AG09319 (cell line): ENCODE measurements around the gene BHMT2.
A peak's percentile ranks its signal among the peaks of the same experiment; 100 is the strongest.

Source experiments
- DNase-seq: peaks from one replicate; pipeline ENCODE4 v3.0.0-alpha.2; 2010; ENCODE audit warnings: low read depth; ENCODE audit errors: extremely low read depth
- TF ChIP-seq, protein P1 (sequence below): IDR thresholded peaks from 2 replicates; pipeline ENCODE4 v1.5.1; 2011; ENCODE audit warnings: low read depth, mild to moderate bottlenecking, inconsistent platforms, low read length, moderate library complexity

The BHMT2 gene

DNA sequence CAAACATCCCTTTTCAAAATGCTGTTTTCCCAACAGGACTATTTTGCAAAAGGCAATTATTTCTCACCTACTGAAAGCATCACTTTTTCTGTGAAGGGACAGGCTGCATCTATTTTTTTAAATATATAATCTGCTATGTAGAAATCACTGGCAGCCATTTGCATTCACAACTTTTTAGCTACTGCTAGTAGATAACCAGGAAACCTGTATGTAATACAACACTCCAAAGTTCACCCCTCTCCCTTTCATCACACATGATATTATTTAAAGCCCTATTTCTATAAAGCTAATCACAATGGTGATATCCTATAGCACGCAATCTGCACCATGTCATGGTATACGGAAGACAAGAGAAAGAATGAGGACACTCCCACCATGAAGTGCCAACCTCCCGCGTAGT is 9.9 kb upstream of the BHMT2 start:
- no peak for DNase-seq
- TF ChIP-seq, protein P1, sequence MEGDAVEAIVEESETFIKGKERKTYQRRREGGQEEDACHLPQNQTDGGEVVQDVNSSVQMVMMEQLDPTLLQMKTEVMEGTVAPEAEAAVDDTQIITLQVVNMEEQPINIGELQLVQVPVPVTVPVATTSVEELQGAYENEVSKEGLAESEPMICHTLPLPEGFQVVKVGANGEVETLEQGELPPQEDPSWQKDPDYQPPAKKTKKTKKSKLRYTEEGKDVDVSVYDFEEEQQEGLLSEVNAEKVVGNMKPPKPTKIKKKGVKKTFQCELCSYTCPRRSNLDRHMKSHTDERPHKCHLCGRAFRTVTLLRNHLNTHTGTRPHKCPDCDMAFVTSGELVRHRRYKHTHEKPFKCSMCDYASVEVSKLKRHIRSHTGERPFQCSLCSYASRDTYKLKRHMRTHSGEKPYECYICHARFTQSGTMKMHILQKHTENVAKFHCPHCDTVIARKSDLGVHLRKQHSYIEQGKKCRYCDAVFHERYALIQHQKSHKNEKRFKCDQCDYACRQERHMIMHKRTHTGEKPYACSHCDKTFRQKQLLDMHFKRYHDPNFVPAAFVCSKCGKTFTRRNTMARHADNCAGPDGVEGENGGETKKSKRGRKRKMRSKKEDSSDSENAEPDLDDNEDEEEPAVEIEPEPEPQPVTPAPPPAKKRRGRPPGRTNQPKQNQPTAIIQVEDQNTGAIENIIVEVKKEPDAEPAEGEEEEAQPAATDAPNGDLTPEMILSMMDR = no peak

DNA sequence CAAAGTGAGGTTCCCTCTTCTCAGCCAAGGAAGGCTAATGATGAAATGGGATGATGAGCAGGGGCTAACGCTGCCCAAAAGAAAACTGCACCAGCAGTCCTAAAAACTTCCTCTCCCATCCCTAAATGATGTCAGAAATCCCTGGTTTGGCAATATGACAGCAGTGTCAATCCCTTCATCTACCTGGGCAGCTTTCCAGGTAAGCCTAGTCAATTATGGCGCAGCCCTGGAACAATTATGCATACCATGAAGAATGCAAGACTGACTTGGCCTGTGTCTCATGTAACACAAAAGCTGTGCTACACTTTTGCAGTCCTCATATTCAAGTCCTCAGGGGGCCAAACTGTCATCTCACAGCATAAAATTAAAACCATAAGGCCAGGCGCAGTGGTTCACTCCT is 7.1 kb upstream of the BHMT2 start:
- DNase-seq = no peak
- TF ChIP-seq, protein P1 = no peak

DNA sequence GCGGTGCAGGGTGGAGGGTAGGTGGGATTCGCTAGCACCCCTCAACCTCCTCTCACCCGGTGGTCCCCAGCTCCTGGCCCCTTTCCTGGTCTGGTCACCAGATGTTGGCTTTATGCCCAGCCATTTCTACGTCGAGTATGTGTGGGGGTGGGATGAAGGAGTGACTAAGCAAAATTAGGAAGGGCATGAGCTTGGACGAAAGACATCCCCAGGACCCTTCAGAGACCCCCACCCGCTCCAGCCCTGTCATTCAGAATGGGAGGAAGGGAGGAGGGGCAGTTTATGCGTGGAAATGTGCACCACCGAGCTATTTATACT is 742 bp downstream of the BHMT2 start:
- TF ChIP-seq, protein P1 = no peak
- peak; percentile 15 for DNase-seq

DNA sequence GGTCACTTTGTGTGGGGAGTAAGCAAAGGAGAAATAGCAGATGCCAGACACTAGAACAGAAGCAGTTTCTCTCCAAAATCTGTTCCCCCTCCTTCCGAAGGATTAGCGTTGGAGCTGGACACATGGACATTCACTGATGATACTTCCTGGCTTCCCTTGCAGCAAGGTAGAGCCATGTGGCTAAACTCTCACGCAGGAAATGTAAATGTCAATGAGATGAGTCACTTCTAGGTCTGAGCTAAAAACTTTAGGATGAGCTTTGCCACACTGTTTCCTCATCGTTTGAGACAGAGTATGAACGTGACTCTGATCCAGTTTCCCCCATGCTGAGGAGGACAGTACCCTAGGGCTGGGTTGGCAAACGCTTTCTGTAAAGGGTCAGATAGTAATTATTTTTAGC is 5.1 kb downstream of the BHMT2 start:
- DNase-seq = no peak
- TF ChIP-seq, protein P1 = no peak

DNA sequence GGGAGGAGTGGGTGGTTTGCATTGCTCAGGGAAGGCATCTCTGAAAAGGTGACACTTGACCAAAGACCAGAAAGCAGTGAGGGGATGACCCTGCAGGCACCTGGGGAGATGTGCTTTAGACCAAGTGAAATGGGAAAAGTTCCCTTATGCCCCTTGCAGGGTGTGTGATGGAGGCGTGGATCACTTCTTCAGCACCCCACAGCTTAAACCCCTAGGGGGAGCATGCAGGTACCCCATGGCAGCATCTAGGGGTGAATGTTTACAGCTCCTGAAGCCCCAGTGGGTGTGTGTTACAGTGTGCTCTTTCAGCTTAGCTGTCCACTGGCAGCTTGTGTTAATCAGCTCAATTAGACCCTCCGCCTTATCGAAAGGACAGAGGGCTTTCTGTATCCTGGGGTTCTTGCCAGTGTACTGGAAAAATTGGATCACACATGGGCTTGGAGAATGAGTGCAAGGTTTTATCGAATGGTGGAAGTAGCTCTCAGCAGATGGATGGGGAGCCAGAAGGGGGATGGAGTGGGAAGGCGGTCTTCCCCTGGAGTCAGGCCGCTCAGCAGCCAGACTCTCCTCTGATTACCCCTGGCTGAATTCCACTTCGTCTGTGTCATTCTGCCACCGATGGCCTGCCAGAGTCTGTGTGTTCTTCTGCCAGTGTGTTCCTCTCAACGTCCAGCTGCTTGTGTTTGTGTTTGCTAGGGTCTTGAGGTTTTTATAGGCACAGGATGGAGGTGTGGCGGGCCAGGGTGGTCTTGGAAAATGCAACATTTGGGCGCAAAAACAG is 6.3 kb downstream of the BHMT2 start:
- TF ChIP-seq, protein P1 = no peak
- DNase-seq = no peak

DNA sequence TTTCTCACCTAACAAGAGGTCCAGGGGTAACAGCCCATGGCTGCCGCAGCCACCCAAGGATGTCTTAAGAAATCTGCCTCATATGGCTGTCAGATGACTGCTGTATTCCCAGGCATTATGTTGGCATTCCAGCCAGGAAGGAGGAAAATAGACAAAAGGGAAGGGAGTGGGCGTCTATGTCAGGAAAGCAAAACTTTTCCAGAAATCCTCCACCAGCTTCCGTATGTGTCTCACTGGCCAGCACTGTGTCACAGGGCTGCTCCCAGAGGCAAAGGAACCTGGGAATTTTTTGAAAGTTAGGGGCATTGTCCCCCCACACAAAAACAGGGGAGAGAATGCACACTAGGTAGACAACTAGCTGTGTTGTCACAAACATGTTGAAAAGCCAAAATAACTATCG is 7.3 kb downstream of the BHMT2 start:
- DNase-seq = no peak
- TF ChIP-seq, protein P1 = no peak

DNA sequence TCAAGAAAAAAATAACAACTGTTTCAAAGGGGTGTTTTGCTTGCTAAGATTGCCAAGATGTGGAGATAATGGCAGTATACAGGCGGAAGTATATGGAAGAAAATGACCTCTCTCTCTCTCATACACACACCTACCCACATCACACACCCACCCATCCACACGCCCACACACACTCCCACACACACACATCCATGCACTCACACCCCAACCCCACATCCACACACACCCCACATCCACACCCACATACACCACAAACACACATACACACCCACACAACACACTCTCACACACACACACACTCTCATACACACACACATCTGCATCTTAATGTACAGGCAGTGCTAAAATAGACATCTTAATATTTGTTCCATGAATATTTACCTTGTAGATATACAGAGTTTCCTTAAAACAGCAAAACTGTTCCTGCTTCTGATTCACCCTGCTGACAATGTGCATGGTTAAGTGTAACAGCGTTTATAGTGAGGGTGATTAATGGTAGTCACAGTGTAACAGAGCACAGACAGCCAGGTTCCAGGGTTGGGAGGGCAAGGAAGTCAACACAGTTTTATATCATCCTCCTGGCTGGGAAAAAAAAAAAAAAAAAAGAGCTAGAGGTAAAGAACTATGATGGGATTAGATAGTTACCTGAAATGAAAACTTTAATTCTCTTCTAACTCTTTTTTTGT is 8.3 kb downstream of the BHMT2 start:
- no peak for DNase-seq
- TF ChIP-seq, protein P1 = no peak
